ENCODE measurements around the gene PANX2. TPM values are rescaled to one million over a fixed set of nuclear protein-coding genes. Genes with fewer than 3 reads are reported as not detected.

The PANX2 gene
- total and polyA plus RNA-seq, 2 of the 13 experiments (the other 11 are each of a cell fraction or from before 2014, with no cell fraction given), result 0.15 to 1.1 TPM

- TF ChIP-seq ZNF225 (CRISPR knock-in tag; IDR thresholded peaks at IDR 0.05), result no peak
- no peak for TF ChIP-seq ZNF850 (CRISPR knock-in tag; conservative IDR thresholded peaks at IDR 0.05)
- no peak; the same call in 1 of the 2 replicates for TF ChIP-seq HIVEP1 (CRISPR knock-in tag; IDR thresholded peaks at IDR 0.05)
- TF ChIP-seq ZNF562 (CRISPR knock-in tag; IDR thresholded peaks at IDR 0.05; ENCODE audit: borderline replicate concordance), result no peak
- TF ChIP-seq ASH2L (IDR thresholded peaks at IDR 0.05; ENCODE audit: insufficient read length, low read depth, low read length), result no peak
- TF ChIP-seq ZNF292 (CRISPR knock-in tag; IDR thresholded peaks at IDR 0.05; ENCODE audit: borderline replicate concordance, low read depth), result peak; percentile 73; the same call in 1 of the 2 replicates
- TF ChIP-seq HNF1A (IDR thresholded peaks at IDR 0.05; ENCODE audit: low read depth), result no peak
- no peak for TF ChIP-seq HNF1A (CRISPR knock-in tag; IDR thresholded peaks at IDR 0.05; ENCODE audit: borderline replicate concordance)
- peak; percentile 52 for TF ChIP-seq XRCC5 (optimal IDR thresholded peaks at IDR 0.05; ENCODE audit: low read length)
- TF ChIP-seq MAFF (IDR thresholded peaks at IDR 0.05; ENCODE audit: low read depth, low read length), result no peak
- no peak for TF ChIP-seq ONECUT2 (CRISPR knock-in tag; IDR thresholded peaks at IDR 0.05)
- TF ChIP-seq ZNF318 (CRISPR knock-in tag; IDR thresholded peaks at IDR 0.05), result no peak
- TF ChIP-seq WIZ (CRISPR knock-in tag; IDR thresholded peaks at IDR 0.05), result 0 out of 2 replicates have a peak, but pooled peaks have one; percentile 46
- TF ChIP-seq IKZF5 (CRISPR knock-in tag; IDR thresholded peaks at IDR 0.05), result 0 out of 2 replicates have a peak, but pooled peaks have one; percentile 16
- TF ChIP-seq ZNF672 (CRISPR knock-in tag; IDR thresholded peaks at IDR 0.05), result no peak
- TF ChIP-seq KLF11 (CRISPR knock-in tag; IDR thresholded peaks at IDR 0.05), result no peak
Observed at GRCh38 chr22:50144005-50144614, 26.4 kb upstream of the PANX2 start (continued).

Measured in HepG2 (cell line).